22Rv1 (cell line): ENCODE results near the gene MYORG.

ENCODE experiments used
- H3K27ac ChIP-seq: fragments of 450-650 bp; 2 replicates; pipeline ENCODE4 v1.5.1; 2017
- ZFX ChIP-seq: fragments of 450-650 bp; IDR thresholded peaks from 2 replicates; pipeline ENCODE4 v1.6.1; 2017; ENCODE audit warnings: antibody characterized with exemption, borderline replicate concordance
- TF ChIP-seq, protein P1 (sequence below): fragments of 450-650 bp; IDR thresholded peaks from 2 replicates; pipeline ENCODE4 v1.5.1; 2017; ENCODE audit warnings: mild to moderate bottlenecking

The MYORG gene

DNA sequence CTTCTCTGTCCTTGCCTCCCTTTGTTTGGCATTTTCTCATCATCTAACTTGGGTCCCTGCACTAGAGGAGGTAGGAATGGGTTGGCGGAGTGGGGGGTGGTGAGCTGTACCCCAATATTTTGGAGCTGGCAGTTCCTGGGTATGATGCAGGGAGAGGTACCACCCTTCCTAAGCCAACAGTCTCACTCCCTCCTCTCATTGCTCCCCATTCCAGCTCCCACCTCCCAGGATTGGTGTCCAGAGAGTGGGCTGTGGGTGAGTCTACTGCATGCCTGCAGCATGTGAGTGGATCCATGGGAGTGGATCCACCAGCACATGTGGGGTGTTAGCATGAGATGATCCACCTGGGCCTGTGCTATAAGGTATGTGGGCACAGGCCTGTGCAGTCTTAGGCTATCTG, 22.2 kb upstream of the MYORG start:
- no peak overlapping the region for H3K27ac ChIP-seq
- TF ChIP-seq, protein P1, sequence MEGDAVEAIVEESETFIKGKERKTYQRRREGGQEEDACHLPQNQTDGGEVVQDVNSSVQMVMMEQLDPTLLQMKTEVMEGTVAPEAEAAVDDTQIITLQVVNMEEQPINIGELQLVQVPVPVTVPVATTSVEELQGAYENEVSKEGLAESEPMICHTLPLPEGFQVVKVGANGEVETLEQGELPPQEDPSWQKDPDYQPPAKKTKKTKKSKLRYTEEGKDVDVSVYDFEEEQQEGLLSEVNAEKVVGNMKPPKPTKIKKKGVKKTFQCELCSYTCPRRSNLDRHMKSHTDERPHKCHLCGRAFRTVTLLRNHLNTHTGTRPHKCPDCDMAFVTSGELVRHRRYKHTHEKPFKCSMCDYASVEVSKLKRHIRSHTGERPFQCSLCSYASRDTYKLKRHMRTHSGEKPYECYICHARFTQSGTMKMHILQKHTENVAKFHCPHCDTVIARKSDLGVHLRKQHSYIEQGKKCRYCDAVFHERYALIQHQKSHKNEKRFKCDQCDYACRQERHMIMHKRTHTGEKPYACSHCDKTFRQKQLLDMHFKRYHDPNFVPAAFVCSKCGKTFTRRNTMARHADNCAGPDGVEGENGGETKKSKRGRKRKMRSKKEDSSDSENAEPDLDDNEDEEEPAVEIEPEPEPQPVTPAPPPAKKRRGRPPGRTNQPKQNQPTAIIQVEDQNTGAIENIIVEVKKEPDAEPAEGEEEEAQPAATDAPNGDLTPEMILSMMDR = no peak
- no peak for TF ChIP-seq ZFX

DNA sequence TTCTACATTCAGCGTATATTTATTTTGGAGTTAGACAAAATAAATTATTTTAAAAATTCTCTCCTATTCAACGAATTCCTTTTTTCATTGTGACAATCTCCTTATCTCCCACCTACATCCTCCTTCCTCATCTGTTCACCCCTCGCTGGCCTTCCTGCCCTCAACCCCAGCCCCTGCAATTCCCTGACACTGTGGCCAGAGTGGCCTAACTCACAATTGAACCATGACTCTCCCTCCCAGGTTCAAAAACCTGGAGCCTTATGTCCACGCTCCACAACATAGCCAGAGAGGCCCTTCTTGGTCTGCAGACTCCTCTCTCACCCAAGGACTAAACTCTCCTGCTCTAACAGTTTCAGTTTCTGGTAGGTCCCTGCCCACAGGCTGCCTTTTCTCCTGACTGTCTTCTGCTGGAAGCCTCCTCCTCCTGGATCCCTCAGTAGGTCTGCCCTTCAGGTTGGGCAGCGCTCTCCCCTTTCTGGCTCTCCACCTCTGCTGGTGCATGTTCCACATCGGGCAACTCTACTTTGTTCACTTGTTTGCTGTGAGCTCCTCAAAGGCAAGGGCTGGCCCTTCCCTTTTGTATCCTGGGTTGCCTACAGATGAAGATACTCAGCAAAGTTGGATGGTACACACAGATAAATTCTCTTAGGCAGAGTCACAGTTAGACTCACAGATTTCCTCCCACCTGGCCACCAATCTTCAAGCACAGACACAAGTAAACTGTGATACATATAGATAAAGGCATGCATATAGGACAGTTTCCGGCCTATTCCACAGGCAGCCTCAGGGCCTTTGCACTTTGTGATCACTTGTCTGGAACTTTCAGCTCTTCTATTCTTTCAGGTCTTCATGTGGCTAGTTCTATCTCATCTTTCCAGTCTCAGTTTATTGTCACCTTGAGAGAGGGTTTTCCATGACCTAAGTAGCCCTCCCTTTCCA, 19.8 kb upstream of the MYORG start:
- no peak overlapping the region for H3K27ac ChIP-seq
- no peak for TF ChIP-seq ZFX
- TF ChIP-seq, protein P1 = no peak

DNA sequence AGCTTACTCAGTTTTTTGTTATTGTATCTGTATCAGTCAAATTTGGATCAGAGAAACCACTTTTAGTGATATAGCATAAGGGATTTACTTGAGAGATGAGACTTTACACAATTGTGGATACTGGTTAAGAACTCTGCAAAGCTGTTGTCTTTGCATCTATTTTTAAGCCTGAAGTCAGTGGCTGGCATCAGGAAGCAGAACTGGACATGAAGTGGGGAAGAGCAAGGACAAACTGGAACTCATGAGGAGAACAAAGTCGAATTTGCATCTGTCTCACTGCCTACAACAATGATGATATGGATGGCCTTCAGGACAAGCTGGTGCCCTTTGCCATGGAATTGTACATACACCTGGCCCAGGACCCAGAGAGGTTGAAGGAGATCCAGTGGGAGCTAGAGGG, 15.8 kb upstream of the MYORG start:
- H3K27ac ChIP-seq = no peak overlapping the region
- no peak for TF ChIP-seq ZFX
- TF ChIP-seq, protein P1 = no peak

DNA sequence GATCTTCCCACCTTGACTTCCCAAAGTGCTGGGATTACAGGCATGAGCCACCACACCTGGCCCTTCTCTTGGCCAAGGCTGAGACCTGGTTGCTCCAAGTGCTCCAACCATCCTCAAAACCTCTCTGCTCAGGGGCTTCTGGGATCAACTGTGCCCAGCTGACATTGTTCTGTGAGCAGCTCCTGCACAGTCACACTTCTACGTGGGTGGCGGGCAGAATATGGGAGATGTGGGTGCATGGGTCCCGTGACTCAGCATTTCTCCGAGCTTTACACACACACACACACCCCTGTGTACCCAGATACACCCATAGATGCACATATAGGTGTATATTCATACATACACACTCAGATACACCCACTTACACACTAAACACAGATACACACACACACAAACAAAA, 10.5 kb upstream of the MYORG start:
- TF ChIP-seq, protein P1 = no peak
- TF ChIP-seq ZFX = no peak
- H3K27ac ChIP-seq = no peak overlapping the region

DNA sequence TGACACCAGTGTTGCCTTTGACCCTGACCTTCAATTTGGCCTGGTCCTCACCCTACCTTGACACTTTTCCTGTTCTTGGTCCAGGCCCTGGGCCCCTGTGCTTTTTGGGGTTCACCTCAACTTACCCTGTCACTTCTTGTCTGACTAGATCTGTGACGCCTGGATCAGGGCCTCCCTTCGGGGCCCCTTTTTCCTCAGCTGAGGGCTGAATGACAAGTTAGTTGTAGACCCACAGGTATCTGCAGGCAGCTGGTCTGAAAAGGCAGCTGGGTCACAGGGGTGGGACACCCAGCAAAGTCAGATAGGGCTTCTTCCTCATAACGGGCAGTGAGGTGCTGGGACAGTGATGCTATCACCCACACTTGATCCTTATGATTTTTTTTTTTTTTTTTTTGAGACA, 10.0 kb upstream of the MYORG start:
- H3K27ac ChIP-seq = no peak overlapping the region
- TF ChIP-seq, protein P1 = no peak
- TF ChIP-seq ZFX = no peak

DNA sequence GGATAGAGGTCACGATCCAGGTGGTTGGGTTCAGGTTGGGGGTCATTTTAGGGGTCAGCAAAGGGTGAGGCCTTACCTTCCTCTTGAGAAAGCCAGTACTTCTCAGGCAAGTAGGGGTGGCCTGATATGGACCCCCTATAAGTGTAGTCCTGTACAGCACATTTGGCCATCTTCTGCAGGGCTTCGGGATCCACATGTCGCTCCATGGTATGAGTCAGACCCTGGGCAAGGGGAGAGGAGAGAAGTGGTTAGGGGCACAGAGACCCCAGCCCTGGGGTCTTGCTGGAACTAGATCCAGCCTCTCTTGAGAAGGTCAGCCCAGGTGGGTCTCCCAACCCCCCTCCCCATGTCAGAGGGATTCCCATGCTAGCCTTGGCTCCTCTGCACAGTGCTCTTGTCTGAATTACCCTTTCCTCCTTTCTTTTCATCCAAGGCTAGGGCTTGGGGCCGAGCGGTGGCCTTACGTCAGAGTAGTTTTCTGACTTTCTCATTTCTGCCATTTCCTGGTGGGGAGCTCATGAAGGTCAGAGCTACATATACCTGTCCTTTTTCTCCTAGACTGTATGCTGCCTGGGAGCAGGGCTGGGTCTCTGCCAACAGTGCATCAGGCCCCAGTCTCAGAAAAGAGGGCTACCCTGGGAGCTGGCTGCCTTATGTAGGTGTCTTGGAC, 9.0 kb upstream of the MYORG start:
- TF ChIP-seq, protein P1 = no peak
- TF ChIP-seq ZFX = no peak
- no peak overlapping the region for H3K27ac ChIP-seq
